Fibroblast of villous mesenchyme (primary cell): ENCODE data around the gene NR2F1-AS1. TPM values are rescaled to one million over a fixed set of nuclear protein-coding genes. Genes with fewer than 3 reads are reported as not detected.

Experiments used
- DNase-seq: peaks from one replicate; pipeline ENCODE4 v3.0.0-alpha.2; 2010; ENCODE audit warnings: low read depth
- H3K4me3 ChIP-seq: 2 replicates; pipeline ENCODE4 v1.5.1; 2011; ENCODE audit warnings: low read depth, mild to moderate bottlenecking, low read length
- CTCF ChIP-seq: IDR thresholded peaks from 2 replicates; pipeline ENCODE4 v1.5.1; 2012; ENCODE audit warnings: low read depth, mild to moderate bottlenecking, low read length; ENCODE audit not compliant: insufficient read depth
- total RNA-seq: library from RNA; depleted of rRNA; stranded (reverse); fragments of >200 nt; gene quantifications from 2 replicates; pipeline ENCODE4 v1.2.3, GENCODE V29; 2012

Gene NR2F1-AS1
- total RNA-seq, 1 donor = 27.6 TPM

- DNase-seq = no peak
- no peak overlapping the region for H3K4me3 ChIP-seq
- TF ChIP-seq CTCF = no peak
Measured at GRCh38 chr5:93436083-93436482, 144.9 kb downstream of the NR2F1-AS1 start.

GRCh38 chr5:93433422-93433821 lies 147.6 kb downstream of the NR2F1-AS1 start:
- H3K4me3 ChIP-seq = no peak overlapping the region
- no peak for TF ChIP-seq CTCF
- DNase-seq = peak; percentile 83

- DNase-seq = no peak
- no peak overlapping the region for H3K4me3 ChIP-seq
- no peak for TF ChIP-seq CTCF
Measured at GRCh38 chr5:93431250-93431649, 149.8 kb downstream of the NR2F1-AS1 start.

GRCh38 chr5:93430673-93431199 lies 150.3 kb downstream of the NR2F1-AS1 start:
- H3K4me3 ChIP-seq = no peak overlapping the region
- no peak for TF ChIP-seq CTCF
- DNase-seq = no peak

- no peak for TF ChIP-seq CTCF
- DNase-seq = no peak
- H3K4me3 ChIP-seq = no peak overlapping the region
Measured at GRCh38 chr5:93430118-93430517, 150.9 kb downstream of the NR2F1-AS1 start.

- peak; percentile 33 for DNase-seq
- no peak for TF ChIP-seq CTCF
- no peak overlapping the region for H3K4me3 ChIP-seq
Measured at GRCh38 chr5:93428868-93429267, 152.2 kb downstream of the NR2F1-AS1 start.

- no peak for DNase-seq
- no peak for TF ChIP-seq CTCF
- H3K4me3 ChIP-seq = no peak overlapping the region
Measured at GRCh38 chr5:93427316-93427715, 153.7 kb downstream of the NR2F1-AS1 start.
